Stimulated activated CD4-positive, alpha-beta T cell treated with anti-CD3 and anti-CD28 coated beads, Interleukin-15, amount 100 ng/mL, for 48 hours (primary cell): ENCODE results near the gene KCTD19.

Experiments used
- DNase-seq, 2 donors: peaks; one replicate each; pipeline ENCODE4 v3.0.0-alpha.2; 2020; ENCODE audit warnings: low read depth in 2 of 2

KCTD19 gene

DNA sequence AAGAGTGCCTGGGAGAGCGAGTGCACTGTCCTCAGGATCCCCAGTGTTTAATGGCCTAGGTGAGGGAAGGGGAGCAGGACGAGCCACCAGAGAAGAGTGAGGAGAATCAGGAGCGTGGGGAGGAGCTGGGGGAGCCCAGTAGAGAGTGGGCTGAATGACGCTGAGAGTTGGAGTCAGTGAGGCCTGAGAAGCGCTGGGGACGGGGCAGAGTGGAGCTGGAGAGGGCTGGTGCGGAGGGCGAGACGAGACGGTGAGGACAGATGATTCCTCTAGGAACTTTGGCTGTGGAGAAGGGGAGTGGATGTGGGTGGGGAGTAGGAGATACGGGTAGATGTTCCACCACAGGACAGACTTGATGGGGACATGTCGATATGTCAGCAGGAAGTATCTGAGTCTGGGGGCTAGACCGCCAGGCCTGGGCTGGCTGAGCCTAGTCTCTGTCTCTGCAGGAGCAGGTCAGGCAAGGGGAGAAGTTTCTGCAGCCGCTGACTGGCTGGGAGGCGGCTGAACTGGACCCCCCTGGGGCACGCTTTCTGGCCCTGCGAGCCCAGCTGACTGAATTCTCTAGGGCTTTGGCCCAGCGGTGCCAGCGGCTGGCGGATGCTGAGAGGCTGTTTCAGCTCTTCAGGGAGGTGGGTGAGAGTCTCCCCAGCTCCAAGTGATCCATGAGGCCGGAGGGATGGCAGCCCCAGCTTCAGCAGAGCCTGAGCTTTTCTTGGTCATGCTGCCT lies 42.5 kb downstream of the KCTD19 start:
- DNase-seq, result no peak

DNA sequence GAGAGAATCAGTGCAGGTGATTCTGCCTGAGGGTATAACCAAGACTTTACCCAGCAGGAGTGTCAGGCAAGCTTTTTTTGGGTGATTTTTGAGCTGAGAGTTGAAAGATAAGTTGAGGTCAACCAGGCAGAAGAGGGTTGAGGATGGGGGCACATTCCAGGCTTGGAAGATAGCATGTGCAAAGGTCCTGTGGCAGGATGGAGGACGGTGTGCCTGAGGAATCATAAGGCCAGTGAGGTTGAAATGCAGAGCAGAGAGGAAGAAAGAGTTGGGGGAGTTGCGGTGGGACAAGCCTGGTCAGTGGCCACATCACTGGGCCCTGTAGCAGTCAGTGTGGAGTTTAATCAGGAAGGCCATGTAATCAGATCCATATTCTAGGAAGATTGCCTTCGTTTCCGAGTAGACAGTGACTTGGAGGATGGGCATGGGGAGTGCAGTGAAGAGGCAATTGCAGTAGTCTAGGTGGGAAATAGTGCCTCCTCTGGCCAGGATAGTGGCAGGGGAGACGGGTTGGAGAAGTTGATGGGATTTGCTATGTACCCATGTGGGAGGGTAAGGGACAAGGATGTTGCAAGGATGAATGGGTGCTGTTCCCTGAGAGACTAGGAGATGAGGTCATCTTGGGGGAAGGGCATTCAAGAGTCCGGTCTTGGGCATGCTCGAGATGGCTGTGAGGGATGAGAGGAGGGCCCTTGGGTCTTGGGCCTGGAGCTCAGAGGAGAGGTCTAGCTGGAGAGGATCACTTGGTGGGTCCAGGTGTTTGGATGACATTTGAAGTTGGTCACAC lies 43.3 kb downstream of the KCTD19 start:
- DNase-seq, result no peak

DNA sequence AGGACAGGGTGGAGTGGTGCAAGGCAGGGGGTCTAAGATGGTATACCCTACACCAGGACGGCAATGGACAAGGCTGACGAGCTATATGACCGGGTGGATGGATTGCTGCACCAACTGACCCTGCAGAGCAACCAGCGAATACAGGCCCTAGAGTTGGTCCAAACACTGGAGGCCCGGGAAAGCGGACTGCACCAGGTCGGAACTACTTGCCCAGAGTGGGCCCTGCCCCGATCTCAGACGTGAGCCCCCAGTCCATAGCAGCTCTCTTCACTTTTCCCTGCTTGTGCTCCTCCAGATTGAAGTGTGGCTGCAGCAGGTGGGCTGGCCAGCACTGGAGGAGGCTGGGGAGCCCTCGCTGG lies 44.1 kb downstream of the KCTD19 start:
- no peak for DNase-seq

DNA sequence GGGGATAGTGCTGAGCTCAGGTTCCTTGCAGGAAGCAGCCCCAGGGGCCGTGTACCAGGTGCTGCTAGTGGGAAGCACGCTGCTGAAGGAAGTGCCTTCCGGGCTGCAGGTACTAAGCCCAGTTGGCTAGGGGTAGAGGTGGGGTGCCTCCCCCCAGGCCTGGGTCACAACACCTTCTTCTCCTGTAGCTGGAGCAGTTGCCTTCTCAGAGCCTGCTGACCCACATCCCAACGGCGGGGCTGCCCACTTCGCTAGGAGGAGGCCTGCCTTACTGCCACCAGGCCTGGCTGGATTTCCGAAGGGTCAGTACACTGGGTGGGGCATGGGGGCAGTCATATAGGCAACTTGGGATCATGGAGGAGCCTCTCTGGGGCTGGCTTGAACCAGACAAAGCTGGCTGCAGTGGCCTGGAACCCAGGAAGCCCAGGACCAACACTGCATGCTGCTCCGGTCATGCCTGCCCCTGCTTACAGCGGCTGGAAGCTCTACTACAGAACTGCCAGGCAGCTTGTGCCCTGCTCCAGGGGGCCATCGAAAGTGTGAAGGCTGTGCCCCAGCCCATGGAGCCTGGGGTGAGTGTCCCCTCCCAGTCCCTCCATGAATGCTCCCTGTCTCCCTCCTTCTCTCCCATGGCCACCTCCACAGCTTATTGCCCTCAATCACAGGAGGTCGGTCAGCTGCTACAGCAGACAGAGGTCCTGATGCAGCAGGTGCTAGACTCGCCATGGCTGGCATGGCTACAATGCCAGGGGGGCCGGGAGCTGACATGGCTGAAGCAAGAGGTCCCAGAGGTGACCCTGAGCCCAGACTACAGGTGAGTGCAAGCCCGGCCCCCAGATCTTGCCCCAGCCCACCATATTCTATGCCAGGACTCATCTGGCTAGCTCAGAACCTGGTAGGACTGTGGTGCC lies 44.8 kb downstream of the KCTD19 start:
- no peak for DNase-seq

DNA sequence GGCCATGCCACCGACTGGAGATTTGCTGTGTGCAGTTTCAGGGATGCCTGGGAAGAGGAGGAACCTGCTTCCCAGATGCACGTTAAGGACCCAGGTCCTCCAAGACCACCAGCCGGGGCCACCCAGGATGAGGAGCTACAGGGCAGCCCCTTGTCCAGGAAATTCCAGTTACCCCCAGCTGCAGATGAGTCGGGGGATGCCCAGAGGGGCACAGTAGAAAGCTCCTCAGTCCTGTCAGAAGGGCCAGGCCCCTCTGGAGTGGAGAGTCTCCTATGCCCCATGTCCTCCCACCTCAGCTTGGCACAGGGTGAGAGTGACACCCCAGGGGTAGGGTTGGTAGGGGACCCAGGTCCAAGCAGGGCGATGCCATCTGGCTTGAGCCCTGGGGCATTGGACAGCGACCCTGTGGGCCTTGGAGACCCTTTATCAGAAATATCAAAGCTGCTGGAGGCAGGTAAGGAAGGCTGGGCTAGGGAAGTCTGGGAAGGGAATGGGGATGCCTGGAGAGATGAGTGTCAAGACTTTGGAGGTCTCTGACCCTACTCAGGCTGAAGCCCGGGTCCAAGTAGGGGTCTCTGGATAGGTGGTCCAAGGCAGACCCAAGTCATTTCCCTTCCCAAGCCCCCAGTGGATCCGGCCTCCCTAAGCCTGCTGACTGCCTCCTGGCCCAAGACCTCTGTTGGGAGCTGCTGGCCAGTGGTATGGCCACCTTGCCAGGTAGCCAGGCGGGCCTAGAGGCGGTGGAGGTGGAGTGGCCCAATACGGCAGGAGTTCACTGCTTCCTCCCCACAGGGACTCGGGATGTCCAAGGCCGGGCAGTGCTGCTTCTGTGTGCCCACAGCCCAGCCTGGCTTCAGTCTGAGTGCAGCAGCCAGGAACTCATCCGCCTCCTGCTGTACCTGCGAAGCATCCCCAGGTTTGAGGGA lies 46.2 kb downstream of the KCTD19 start:
- DNase-seq, result no peak

DNA sequence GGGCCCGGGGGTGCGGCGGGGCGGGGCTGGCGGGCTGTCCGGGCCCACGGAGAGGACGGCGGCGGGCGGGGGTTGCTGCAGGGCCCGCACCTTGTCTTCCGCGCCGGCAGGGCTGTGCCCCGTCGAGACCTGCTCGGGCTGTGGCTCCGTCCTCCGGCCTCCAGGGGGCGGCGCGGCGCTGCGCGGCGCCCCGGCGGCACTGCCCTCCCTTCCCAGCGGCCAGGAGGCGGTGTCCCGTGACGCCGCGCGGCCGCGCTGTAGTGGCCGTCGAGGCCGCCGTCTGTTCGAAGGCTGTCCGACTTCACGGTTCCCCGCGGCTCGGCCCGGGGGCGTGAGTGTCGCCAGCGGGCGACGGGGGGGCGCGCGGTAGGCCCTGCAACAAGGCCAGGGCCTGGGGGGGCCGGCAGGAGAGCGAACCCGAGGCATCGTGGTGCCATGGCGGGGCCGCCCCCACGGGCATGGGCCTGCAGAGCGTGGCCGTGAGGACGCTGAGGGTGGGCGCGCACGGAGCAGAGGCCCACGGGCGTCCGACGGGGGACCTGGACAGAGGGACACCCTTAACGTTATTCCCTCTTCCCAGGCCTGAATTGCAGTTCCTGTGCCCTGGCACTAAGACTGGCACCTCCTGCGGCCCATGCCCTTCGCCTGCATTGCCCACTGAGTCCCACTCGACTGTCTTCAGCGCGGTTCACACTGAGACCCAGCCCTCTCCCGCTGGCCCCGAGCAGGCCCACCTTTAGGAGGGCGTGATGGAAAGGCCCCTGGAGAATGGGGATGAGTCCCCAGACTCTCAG lies 47.0 kb downstream of the KCTD19 start, which contains the start of gene PLEKHG4:
TSS of gene PLEKHG4 (plus strand) at position 237 of the 794 bp plus-strand sequence. CDS start at position 750, 513 bp downstream.
- peak; percentile 76 to 78 for DNase-seq

DNA sequence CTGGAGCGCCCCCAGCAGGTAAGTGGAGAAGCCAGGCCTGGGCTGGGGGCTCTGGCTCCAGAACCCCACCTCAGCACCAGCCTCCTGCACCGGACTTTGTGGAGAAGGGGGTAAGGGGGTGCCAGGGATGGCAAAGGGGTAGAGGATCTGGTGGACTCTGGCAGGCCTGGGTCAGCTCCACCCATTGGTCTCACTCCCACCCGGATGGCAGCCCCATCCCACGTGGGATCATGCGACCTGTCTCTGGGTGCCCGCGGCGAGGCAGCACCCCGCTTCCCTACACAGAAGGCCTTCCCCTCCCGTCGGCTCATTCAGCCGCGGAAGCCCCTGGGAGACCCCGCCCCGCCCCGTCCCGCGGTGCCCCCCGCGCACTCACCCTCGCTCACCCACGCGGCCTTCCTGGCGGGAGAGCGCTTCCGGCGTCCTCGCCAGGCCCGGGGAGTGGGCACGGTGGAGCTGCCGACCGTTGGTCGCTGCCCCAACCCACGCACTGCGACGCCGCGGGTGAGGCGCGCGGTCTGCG lies 47.7 kb downstream of the KCTD19 start:
- peak in 1 of 2 donors; percentile 38 for DNase-seq

DNA sequence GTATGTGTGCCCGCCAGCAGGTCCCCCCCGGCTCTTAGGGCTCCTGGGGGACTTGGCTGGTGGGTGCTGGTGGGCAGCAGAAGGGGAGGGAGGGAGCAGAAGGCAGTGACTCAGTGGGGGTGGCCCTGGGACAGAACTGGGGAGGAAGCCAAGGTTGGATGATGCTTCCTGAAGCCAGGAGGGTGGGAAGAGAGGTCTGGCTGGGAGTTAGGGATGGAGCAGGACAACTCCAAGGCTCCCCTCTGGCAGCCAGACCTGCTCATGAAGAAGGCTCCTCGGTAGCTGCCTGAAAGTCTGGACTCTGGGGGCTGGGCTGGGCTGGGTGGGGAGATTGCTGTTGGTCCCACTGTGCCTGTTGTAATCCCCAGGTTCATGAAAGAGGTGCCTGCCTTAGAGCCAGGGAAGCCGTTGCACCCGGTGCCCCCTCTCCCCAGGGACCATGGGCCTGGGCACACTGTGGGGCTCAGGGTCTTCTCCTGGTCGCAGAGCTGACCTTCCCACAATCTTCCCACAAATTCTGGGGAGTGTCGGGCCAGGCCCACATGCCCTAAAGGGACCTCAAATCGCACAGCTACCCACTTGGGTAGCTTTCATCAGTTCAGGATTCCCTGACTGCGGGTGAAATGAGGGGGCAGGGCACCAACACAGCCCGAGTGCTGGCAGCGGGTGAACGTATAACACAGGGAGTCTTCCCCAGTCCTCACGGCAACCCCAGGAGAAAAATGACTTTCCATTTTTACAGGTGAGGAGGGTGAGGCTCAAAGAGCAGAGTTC lies 48.4 kb downstream of the KCTD19 start:
- no peak for DNase-seq

DNA sequence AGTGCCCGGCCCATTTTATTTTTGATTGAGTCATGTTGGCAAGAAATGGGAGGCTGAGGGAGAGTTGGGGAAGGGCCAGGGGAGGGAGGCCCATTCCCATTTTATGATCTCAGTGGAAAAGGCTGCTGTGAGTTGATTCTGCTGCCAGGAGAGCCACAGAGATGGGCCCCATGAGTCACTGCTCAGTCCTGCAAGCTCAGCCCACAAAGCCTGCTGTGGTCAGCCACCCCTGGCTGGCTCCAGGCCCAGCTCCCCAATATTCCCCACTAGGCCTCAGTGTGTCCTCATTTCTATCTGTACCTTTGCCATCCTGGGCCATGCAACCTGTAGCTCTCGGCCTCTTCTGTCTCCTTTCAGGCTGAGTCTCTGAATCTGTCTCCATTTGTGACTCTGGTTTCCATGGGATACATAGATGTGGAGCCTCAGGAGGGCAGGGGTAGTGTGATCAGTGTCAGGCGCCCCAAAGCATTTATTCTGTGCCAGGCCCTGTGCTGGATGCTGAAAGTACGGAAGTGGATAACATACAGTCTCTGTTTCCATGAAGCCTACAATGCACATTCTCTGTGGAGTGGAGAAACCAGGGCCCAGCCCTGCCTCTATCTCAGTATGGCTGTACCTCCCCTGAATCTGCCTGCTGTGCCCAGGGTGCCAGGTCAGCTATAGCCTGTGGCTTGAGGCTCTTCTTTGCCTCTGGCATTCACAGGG lies 49.1 kb downstream of the KCTD19 start:
- DNase-seq, result no peak

DNA sequence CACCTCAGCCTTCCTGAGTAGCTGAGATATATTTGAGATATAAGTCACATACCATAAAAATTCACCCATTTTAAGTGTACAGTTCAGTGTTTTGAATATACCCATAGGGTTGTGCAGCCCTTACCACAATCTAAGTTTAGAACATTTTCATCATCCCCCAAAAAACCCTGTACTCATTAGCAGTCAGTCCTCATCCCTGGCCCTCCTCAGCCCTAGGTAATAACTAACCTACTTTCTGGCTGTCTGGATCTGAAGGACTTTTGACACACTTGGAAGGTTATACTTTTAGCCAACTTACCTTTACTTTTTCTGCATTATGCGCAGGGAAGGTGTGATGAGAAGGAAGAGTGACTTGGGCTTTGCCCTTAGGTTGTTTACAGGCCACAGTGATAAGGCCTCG lies 51.2 kb downstream of the KCTD19 start:
- DNase-seq, result no peak

DNA sequence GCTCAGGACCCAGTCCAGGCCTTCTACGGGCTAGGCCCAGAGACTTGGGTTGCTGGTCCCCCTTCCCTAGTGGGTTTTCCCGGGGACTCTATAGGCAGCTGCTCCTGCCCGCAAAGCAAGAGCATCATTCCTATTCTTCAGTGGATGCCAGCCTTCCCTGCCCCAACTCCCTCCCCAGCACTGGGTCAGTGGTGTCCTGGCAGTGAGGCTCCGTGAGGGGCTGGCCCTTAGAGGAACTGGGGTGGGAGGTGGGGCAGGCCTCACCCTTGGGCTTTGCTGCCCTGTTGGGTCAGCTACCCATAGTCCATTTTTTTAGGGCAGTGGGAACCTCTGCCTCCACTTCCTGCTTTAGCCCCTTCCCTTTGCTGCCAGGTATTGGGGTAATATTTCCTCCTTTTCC lies 55.1 kb downstream of the KCTD19 start:
- no peak for DNase-seq

DNA sequence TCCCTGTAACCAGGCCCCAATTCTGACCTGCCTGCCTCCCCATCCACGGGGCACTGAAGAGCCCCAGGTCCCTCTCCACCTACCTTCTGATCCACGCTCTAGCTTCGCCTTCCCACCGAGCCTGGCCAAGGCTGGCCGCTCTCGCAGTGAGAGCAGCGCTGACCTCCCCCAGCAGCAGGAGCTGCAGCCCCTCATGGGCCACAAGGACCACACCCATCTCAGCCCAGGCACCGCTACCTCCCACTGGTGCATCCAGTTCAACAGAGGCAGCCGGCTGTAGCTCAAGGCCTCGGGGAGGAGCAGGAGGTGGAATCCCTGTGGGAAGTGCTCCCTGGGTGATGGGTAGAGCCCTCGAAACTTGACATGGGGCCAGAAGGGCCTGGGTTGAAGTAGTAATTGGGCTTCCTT lies 55.6 kb downstream of the KCTD19 start:
- DNase-seq, result no peak

DNA sequence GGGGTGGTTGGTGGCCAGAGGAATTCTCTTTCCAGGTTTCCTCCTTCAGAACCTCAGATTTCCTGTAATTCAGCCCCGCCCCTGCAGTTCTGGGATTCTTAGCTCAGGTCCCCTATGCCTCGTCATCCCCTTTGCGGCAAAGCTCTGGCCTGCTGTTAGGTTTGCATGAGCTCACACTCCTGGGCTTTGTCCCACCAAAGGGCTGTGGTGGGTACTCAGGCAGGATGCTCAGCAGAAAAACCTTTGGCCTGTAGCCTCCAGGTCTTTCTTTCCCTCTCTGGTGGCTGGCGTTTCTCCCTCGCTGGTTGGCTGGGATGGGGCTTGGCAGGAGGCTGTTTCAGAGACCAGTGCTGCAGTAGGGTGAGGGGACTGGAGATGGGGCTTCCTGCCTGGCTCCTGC lies 56.8 kb downstream of the KCTD19 start:
- no peak for DNase-seq

DNA sequence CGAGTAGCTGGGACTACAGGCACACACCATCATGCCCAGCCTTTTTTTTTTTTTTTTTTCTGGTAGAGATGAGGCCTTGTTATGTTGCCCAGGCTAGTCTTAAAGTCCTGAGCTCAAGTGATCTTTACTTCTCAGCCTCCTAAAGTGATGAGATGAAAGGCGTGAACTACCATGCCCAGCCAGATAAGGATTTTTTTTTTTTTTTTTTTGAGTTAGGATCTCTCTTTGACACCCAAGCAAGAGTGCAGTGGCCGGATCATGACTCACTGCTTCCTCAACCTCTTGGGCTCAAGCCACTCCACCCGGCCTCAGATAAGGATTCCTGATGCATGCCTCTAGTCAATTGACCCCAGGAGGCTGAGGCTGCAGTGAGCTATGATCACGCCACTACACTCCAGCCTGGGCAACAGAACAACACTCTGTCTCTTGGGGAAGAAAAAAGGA lies 58.4 kb downstream of the KCTD19 start:
- DNase-seq, result no peak

DNA sequence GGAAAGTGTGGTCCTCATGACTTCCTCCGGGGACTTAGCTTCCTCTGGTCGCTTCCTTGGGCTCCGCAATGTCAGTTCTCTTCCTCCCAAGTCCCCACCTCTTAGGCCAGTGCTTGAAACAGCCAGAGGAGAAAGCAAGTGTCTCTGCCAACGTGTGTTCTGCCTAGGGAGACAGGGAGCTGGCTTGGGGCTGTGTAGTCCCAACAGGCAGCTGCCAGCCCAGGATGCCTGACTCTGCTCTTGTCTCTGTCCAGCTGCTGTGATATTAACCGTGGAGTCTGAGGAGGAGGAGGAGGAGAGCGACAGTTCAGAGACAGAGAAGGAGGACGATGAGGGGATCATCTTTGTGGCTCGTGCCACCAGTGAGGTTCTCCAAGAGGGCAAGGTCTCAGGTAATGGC lies 60.7 kb downstream of the KCTD19 start:
- DNase-seq, result no peak

DNA sequence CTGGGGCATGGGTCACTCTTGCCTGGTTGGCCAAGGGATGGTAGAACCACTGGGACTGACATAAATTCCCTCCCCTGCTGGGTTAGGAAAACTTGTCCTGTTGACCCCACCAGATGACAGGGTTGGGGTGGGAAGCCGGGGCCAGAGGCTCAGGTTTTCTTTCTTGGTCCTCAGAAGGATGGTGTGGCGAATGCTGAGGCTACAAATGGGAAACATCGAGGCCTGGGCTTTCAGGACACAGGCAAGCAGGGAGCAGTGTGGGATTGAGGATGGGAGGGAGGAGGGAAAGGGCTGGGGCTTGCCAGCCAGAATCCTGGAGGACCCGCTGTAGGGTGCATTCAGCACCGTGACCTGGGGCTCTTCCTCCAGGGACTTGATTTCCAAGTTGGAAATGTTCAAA lies 61.7 kb downstream of the KCTD19 start:
- DNase-seq, result no peak

DNA sequence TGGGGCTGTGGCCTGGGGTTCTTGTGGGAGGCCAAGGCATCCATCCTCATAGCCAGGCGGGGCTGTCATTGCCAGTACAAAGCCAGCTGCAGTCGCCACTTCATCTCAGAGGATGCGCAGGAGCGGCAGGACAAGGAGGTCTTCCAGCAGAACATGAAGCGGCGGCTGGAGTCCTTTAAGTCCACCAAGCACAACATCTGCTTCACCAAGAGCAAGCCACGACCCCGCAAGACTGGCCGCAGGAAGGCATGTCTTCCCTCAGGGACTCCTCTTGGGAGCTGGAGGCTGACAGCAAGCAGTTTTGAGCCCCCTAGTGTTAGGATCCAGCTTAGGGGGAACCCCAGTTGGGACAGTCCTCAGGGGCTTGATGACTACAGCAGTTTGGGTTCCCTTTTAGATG lies 62.3 kb downstream of the KCTD19 start:
- no peak for DNase-seq

DNA sequence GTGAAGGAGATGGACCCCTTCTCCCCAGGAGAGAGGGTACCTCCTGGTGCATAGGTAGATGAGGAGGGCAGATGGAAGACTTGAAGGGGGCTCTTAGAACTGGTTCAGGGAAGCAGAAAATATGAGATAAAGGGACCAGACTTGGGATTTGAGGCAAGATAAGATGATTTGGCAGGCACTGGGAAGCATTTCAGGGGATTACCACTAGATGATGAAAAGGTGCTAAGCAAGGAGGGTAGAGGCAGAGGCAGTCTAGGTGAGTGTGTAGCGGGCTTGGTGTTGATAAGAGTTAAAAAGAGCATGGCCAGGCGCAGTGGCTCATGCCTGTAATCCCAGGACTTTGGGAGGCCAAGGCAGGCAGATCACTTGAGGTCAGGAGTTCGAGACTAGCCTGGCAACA lies 63.3 kb downstream of the KCTD19 start:
- DNase-seq, result no peak
